HG03342 (cell line): Measurements from ENCODE around the gene NUDT8.
A peak's percentile ranks its signal among the peaks of the same experiment; 100 is the strongest.
"Not testable (repeated sequence)": the region's sequence is repeated elsewhere in the genome, so short reads cannot be mapped to it uniquely, and the experiment has no call there.

Source experiments
- ATAC-seq: cut with Tn5 transposase; IDR thresholded peaks from one replicate; pipeline ENCODE4 v1.9.1; 2021; ENCODE audit warnings: mild to moderate bottlenecking, moderate library complexity; ENCODE audit not compliant: unreplicated experiment

The NUDT8 gene

DNA sequence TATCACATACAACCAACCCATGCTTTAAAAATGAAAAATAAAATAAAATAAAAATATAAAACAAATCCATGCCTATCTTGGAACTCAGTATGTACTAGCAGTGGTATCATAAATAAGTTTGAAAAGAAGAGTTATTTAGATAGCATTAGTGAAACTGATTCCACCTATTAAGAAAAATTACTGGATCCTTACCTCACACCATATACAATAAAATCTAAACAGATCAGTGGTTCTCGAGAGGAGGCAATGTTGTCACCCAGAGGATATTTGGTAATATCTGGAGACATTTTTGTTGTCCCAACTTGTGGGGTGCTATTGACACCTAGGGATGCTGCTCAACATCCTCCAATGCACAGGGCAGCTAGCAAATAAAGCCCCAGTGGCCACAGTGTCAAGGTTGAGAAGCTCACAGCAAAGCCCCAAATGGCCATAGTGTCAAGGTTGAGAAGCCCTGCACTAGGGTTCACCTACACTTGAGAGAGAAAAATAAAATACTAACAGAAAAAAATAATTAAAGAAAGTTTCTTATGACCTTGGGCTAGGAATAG lies 32.9 kb downstream of the NUDT8 start:
- no peak for ATAC-seq

- ATAC-seq: no peak
Observed at GRCh38 chr11:67594480-67594879, 35.3 kb downstream of the NUDT8 start.

DNA sequence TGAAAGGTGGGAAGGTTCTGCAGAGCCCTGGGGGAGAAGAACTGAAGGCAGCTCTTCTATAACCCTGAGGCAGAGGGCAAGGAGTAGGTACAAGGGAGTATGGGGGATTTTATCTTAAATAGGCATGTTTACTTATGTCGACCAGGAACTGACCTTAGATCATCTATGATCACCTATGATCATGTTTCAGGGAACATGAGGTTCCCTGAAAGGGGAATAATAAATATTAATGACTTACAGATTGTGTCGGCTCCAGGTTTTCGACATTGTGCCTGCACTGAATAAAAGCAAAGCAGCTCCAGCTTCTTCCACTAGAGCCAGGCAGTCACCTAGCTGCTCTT lies 36.2 kb downstream of the NUDT8 start:
- ATAC-seq: no peak

DNA sequence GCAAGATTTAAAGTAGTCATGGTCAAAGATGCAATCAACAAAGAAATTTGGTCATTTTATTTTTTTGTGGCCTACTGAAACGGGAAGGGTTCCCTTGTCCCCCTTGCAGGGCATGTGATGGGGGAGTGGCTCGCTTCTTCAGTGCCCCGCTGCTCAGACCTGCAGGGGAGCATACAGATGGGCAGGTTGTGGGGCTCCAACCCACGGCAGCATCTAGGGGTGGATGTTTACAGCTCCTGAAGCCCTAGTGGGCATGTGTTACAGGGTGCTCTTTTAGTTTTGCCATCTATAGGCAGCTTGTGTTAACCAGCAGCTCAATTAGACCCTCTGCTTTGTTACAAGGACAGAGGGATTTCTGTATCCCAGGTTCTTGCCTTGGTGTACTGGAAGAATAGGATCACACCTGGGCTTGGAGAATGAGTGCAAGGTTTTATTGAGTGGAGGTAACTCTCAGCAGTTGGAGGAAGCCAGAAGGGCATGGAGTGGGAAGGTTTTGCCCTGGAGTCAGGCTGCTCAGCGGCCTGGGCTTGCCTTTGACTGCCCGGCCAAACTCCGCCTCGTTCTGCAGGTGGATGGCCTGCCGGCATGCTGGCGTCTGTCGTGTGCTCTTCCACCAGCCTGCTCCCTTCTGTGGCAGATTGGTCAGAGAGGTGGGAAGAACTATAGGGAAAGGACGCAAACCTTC lies 36.7 kb downstream of the NUDT8 start:
- ATAC-seq: no peak

DNA sequence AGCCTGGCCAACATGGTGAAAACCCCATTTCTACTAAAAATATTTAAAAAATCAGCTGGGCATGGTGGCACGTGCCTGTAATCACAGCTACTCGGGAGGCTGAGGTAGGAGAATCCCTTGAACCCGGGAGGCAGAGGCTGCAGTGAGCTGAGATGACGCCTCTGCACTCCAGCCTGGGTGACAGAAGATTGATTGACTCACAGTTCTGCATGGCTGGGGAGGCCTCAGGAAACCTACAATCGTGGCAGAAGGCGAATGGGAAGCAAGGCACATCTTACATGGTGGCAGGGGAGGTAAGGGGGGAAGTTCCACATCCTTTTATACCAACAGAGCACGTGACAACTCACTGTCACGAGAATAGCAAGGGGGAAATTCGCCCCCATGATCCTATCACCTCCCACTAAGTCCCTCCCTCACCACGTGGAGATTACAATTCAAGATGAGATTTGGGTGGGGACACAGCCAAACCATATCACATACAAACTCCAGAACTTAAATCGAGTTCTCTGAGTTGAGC lies 40.8 kb downstream of the NUDT8 start:
- ATAC-seq: not testable (repeated sequence)

DNA sequence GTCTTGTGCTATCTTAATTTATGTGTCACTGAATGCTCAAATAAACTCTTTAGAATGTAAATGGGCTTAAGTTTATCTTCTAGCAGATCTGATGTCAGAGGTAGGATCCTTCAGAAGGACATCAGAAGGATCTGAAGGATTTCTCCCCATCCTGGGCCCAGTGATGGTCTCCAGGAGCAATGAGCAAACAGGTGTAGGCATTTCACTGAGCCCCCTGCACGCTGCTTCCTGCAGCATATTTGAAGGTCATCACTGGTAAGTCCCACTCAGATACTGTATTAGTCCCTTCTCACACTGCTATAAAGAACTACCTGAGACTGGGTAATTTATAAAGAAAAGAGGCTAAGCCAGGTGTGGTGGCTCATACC lies 41.6 kb downstream of the NUDT8 start:
- ATAC-seq: peak; percentile 24

DNA sequence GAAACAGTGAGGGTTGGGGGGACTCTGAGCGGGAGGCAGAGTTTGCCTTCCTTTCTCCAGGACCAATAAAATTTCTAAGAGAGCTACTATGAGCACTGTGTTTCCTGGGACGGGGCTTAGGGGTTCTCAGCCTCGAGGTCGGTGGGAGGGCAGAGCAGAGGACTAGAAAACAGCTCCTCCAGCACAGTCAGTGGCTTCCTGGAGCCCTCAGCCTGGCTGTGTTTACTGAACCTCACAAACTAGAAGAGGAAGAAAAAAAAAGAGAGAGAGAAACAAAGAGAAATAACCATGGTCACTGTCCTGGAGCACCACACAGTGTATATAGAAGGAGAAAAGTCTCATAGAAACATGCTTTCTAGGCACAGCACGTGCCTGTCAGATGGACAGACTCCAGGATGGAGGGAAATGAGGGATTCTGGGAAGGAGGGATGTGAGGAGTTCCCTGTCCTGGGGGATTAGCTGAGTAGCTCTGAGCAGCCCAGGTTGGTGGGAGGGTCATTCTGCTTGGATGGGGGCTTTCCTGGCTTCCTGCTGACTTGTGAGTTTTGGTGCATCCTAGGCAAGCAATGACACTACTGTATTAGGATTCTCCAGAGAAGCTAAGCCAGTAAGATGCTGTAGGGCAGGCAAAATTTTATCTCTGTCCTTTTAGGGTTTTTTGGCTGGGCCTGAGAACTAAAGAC lies 43.0 kb downstream of the NUDT8 start:
- no peak for ATAC-seq

GRCh38 chr11:67585911-67586310 lies 43.8 kb downstream of the NUDT8 start:
- ATAC-seq: no peak

GRCh38 chr11:67584881-67585873 lies 44.6 kb downstream of the NUDT8 start:
- no peak for ATAC-seq

- no peak for ATAC-seq
Observed at GRCh38 chr11:67584205-67584880, 45.4 kb downstream of the NUDT8 start.

DNA sequence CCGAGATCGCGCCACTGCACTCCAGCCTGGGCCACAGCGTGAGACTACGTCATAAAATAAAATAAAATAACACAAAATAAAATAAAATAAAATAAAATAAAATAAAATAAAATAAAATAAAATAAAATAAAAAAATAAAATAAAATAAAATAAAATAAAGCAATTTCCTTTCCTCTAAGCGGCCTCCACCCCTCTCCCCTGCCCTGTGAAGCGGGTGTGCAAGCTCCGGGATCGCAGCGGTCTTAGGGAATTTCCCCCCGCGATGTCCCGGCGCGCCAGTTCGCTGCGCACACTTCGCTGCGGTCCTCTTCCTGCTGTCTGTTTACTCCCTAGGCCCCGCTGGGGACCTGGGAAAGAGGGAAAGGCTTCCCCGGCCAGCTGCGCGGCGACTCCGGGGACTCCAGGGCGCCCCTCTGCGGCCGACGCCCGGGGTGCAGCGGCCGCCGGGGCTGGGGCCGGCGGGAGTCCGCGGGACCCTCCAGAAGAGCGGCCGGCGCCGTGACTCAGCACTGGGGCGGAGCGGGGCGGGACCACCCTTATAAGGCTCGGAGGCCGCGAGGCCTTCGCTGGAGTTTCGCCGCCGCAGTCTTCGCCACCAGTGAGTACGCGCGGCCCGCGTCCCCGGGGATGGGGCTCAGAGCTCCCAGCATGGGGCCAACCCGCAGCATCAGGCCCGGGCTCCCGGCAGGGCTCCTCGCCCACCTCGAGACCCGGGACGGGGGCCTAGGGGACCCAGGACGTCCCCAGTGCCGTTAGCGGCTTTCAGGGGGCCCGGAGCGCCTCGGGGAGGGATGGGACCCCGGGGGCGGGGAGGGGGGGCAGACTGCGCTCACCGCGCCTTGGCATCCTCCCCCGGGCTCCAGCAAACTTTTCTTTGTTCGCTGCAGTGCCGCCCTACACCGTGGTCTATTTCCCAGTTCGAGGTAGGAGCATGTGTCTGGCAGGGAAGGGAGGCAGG lies 46.2 kb downstream of the NUDT8 start, which contains the start of gene GSTP1:
Gene GSTP1, plus strand, starts transcription at position 566 of the 958 bp plus-strand sequence. Its CDS starts 32 bp downstream, at position 598.
- ATAC-seq: peak; percentile 56

DNA sequence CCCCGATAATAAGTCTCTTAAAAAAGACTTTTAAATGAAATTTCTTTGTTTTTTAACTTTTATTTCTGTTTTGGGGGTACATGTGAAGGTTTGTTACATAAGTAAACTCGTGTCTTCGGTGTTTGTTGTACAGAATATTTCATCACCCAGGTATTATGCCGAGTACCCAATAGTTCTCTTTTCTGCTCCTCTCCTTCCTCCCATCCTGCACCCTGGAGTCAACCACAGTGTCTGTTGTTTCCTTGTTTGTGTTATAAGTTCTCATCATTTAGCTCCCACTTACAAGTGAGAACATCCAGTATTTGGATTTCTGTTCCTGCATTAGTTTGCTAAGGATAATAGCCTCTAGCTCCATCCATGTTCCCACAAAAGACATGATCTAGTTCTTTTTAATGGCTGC lies 47.7 kb downstream of the NUDT8 start:
- no peak for ATAC-seq

- no peak for ATAC-seq
Observed at GRCh38 chr11:67581469-67581868, 48.3 kb downstream of the NUDT8 start.

GRCh38 chr11:67577951-67578350 lies 51.8 kb downstream of the NUDT8 start:
- no peak for ATAC-seq
